ENCODE results near the gene ATE1.

Gene ATE1

GRCh38 chr10:121949049-121949448, 21.2 kb upstream of the ATE1 start:
- TF ChIP-seq PKNOX1 (IDR thresholded peaks at IDR 0.05) (no peak), ARNT (IDR thresholded peaks at IDR 0.05) (no peak), NFRKB (IDR thresholded peaks at IDR 0.05) (no peak), CTBP1 (IDR thresholded peaks at IDR 0.05; ENCODE audit: borderline replicate concordance) (no peak), LEF1 (IDR thresholded peaks at IDR 0.05; ENCODE audit: borderline replicate concordance) (no peak), ELF4 (IDR thresholded peaks at IDR 0.05) (no peak), BHLHE40 (IDR thresholded peaks at IDR 0.05; ENCODE audit: borderline replicate concordance) (no peak), FOXA1 (IDR thresholded peaks at IDR 0.05) (no peak), TARDBP (IDR thresholded peaks at IDR 0.05) (no peak), SP1 (IDR thresholded peaks at IDR 0.05) (no peak), SUZ12 (IDR thresholded peaks at IDR 0.05) (no peak), FOXM1 (IDR thresholded peaks at IDR 0.05; ENCODE audit: borderline replicate concordance) (no peak), ZNF384 (IDR thresholded peaks at IDR 0.05) (no peak), FOXK2 (IDR thresholded peaks at IDR 0.05) (no peak), L3MBTL2 (conservative IDR thresholded peaks at IDR 0.05) (no peak), HDGF (IDR thresholded peaks at IDR 0.05; ENCODE audit: borderline replicate concordance) (no peak)
- DNase-seq (ENCODE audit: extremely low spot score): no peak
- ChIA-PET POLR2A (no interaction called here), CTCF (no interaction called here)

GRCh38 chr10:121947343-121948330, 19.8 kb upstream of the ATE1 start:
- no peak for DNase-seq (ENCODE audit: extremely low spot score)
- TF ChIP-seq ARNT (IDR thresholded peaks at IDR 0.05): no peak
- no peak for TF ChIP-seq BHLHE40 (IDR thresholded peaks at IDR 0.05; ENCODE audit: borderline replicate concordance)
- TF ChIP-seq CTBP1 (IDR thresholded peaks at IDR 0.05; ENCODE audit: borderline replicate concordance): no peak
- TF ChIP-seq LEF1 (IDR thresholded peaks at IDR 0.05; ENCODE audit: borderline replicate concordance): no peak
- no peak for TF ChIP-seq FOXA1 (IDR thresholded peaks at IDR 0.05)
- no peak for TF ChIP-seq FOXM1 (IDR thresholded peaks at IDR 0.05; ENCODE audit: borderline replicate concordance)
- TF ChIP-seq SP1 (IDR thresholded peaks at IDR 0.05): no peak
- TF ChIP-seq FOXK2 (IDR thresholded peaks at IDR 0.05): no peak
- TF ChIP-seq ZNF384 (IDR thresholded peaks at IDR 0.05): no peak
- no peak for TF ChIP-seq PKNOX1 (IDR thresholded peaks at IDR 0.05)
- no peak for TF ChIP-seq ELF4 (IDR thresholded peaks at IDR 0.05)
- CTCF ChIA-PET: interaction anchor here (0.6 kb wide), 1 partner anchor 11 kb away, joined by 3 read pairs; no protein-coding TSS in a partner anchor
- POLR2A ChIA-PET: interaction anchor here (0.7 to 1.3 kb wide), 3 partner anchors 10 to 19 kb away, joined by 3 to 4 read pairs (median 3); partner anchors contain the start of gene ATE1

DNA sequence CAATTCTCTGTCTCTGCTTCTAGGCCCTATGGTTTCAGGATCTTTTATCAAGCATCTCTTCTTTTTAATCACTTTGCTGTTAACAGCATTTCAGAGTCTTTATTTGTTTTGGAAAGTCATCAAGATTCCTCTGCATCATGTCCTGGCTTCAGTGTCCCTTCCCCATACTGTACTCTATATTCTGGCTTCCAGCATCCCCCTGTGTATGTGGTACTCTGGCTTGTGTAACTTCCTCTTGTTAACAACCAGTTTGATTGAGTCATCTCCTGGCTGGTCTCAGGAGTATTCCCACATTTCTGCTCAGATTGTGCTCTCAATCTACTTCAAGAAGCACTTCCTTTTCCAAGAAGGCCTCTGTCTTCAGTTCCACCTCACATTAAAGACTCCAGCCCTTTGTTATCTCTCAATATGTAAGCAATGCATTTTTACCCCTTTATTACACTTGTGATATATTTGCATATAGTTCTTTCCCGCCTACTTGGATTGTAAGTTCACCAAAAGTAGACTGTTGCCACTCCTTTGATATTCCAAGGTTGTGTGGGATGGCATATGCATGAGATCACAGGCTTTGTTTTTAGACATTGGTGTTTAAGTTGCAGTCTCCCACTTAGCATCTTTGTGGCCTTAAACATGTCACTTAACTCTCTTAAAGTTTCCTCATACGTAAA, 15.1 kb upstream of the ATE1 start:
- POLR2A ChIA-PET: no interaction called here
- CTCF ChIA-PET: no interaction called here
- TF ChIP-seq BHLHE40 (IDR thresholded peaks at IDR 0.05; ENCODE audit: borderline replicate concordance) (no peak), CTBP1 (IDR thresholded peaks at IDR 0.05; ENCODE audit: borderline replicate concordance) (no peak), TARDBP (IDR thresholded peaks at IDR 0.05) (no peak), LEF1 (IDR thresholded peaks at IDR 0.05; ENCODE audit: borderline replicate concordance) (no peak), L3MBTL2 (conservative IDR thresholded peaks at IDR 0.05) (no peak), ELF4 (IDR thresholded peaks at IDR 0.05) (no peak), HDGF (IDR thresholded peaks at IDR 0.05; ENCODE audit: borderline replicate concordance) (no peak), FOXA1 (IDR thresholded peaks at IDR 0.05) (no peak), SUZ12 (IDR thresholded peaks at IDR 0.05) (no peak), NFRKB (IDR thresholded peaks at IDR 0.05) (no peak), FOXM1 (IDR thresholded peaks at IDR 0.05; ENCODE audit: borderline replicate concordance) (no peak), PKNOX1 (IDR thresholded peaks at IDR 0.05) (no peak), ZNF384 (IDR thresholded peaks at IDR 0.05) (no peak), SP1 (IDR thresholded peaks at IDR 0.05) (no peak), FOXK2 (IDR thresholded peaks at IDR 0.05) (no peak), ARNT (IDR thresholded peaks at IDR 0.05) (no peak)
- no peak for DNase-seq (ENCODE audit: extremely low spot score)

DNA sequence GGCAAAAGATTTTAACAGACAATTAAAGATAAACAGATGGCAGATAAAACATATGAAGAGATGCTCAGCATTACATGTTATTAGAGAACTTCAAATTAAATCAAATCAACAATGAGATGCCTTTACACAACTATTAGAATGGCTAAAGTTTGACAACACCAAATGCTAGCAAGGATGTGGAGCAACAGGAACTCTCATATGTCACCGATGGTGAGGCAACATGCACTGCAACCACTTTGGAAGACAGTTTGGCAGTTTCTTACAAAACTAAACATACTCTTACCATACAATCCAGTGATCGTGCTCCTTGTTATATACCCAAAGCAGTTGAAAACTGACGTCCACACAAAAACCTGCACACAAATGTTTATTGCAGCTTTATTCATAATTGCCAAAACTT, 13.7 kb upstream of the ATE1 start:
- DNase-seq (ENCODE audit: extremely low spot score): no peak
- POLR2A ChIA-PET: no interaction called here
- CTCF ChIA-PET: no interaction called here
- no peak for TF ChIP-seq SP1 (IDR thresholded peaks at IDR 0.05)
- no peak for TF ChIP-seq L3MBTL2 (conservative IDR thresholded peaks at IDR 0.05)
- TF ChIP-seq ELF4 (IDR thresholded peaks at IDR 0.05): no peak
- no peak for TF ChIP-seq TARDBP (IDR thresholded peaks at IDR 0.05)
- TF ChIP-seq FOXM1 (IDR thresholded peaks at IDR 0.05; ENCODE audit: borderline replicate concordance): no peak
- TF ChIP-seq BHLHE40 (IDR thresholded peaks at IDR 0.05; ENCODE audit: borderline replicate concordance): no peak
- no peak for TF ChIP-seq FOXA1 (IDR thresholded peaks at IDR 0.05)
- no peak for TF ChIP-seq NFRKB (IDR thresholded peaks at IDR 0.05)
- no peak for TF ChIP-seq HDGF (IDR thresholded peaks at IDR 0.05; ENCODE audit: borderline replicate concordance)
- TF ChIP-seq LEF1 (IDR thresholded peaks at IDR 0.05; ENCODE audit: borderline replicate concordance): no peak
- TF ChIP-seq ARNT (IDR thresholded peaks at IDR 0.05): no peak
- no peak for TF ChIP-seq FOXK2 (IDR thresholded peaks at IDR 0.05)
- TF ChIP-seq ZNF384 (IDR thresholded peaks at IDR 0.05): no peak
- TF ChIP-seq CTBP1 (IDR thresholded peaks at IDR 0.05; ENCODE audit: borderline replicate concordance): no peak
- no peak for TF ChIP-seq SUZ12 (IDR thresholded peaks at IDR 0.05)
- TF ChIP-seq PKNOX1 (IDR thresholded peaks at IDR 0.05): no peak

Data from HEK293T (cell line).